Fibroblast of villous mesenchyme (primary cell): ENCODE data around the gene HOXD13. TPM values are rescaled to one million over a fixed set of nuclear protein-coding genes. Genes with fewer than 3 reads are reported as not detected.

Source experiments
- DNase-seq: peaks from one replicate; pipeline ENCODE4 v3.0.0-alpha.2; 2010; ENCODE audit warnings: low read depth
- H3K4me3 ChIP-seq: 2 replicates; pipeline ENCODE4 v1.5.1; 2011; ENCODE audit warnings: low read depth, mild to moderate bottlenecking, low read length
- CTCF ChIP-seq: IDR thresholded peaks from 2 replicates; pipeline ENCODE4 v1.5.1; 2012; ENCODE audit warnings: low read depth, mild to moderate bottlenecking, low read length; ENCODE audit not compliant: insufficient read depth
- total RNA-seq: library from RNA; depleted of rRNA; stranded (reverse); fragments of >200 nt; gene quantifications from 2 replicates; pipeline ENCODE4 v1.2.3, GENCODE V29; 2012

The HOXD13 gene
- total RNA-seq, 1 donor, result 0.43 TPM

GRCh38 chr2:176100547-176101140, 8.1 kb downstream of the HOXD13 start:
- no peak for TF ChIP-seq CTCF
- DNase-seq, result no peak
- no peak overlapping the region for H3K4me3 ChIP-seq

GRCh38 chr2:176101216-176101830, 8.8 kb downstream of the HOXD13 start:
- no peak overlapping the region for H3K4me3 ChIP-seq
- TF ChIP-seq CTCF, result no peak
- DNase-seq, result no peak

GRCh38 chr2:176101842-176102241, 9.3 kb downstream of the HOXD13 start:
- no peak for DNase-seq
- no peak for TF ChIP-seq CTCF

GRCh38 chr2:176102309-176102866, 9.9 kb downstream of the HOXD13 start:
- no peak for DNase-seq
- TF ChIP-seq CTCF, result no peak
- H3K4me3 ChIP-seq, result no peak overlapping the region

More at GRCh38 chr2:176101842-176102241, 9.3 kb downstream of the HOXD13 start:
- H3K4me3 ChIP-seq, result no peak overlapping the region

GRCh38 chr2:176103194-176103593, 10.7 kb downstream of the HOXD13 start:
- DNase-seq, result no peak
- no peak for TF ChIP-seq CTCF
- peak overlapping the region; percentile 63 for H3K4me3 ChIP-seq

- peak overlapping the region; percentile 63 for H3K4me3 ChIP-seq
- no peak for DNase-seq
- TF ChIP-seq CTCF, result no peak
These were observed 11.3 kb downstream of the HOXD13 start for GRCh38 chr2:176103742-176104315.
